Bone marrow (tissue), 2 donors: Measurements from ENCODE around the gene PAN2.
"Not testable (repeated sequence)": the region's sequence is repeated elsewhere in the genome, so short reads cannot be mapped to it uniquely, and the experiment has no call there.

Source experiments
- DNase-seq, 2 donors: peaks; one replicate each; lab custom pipeline; 2025; lab: John Stamatoyannopoulos, UW

Gene PAN2

DNA sequence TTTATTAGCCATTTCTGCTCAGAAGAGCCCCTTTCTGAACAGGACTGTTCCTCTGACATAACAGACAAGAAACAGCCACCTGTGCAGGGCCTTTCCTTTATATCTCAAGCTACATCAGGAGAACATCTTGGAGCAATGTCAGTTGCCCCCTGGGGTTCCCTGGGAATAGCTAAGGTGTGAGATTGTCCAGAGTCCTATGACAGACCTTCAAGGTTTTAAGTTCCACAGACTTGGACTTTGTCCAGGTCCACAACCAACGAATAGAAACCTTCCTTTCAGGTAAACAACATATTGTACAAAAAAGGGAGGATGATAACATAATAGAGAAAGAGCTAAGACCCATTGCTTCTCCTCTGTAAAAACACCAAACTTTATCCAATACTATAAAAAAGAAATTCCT, 7.8 kb upstream of the PAN2 start:
- DNase-seq: no peak

DNA sequence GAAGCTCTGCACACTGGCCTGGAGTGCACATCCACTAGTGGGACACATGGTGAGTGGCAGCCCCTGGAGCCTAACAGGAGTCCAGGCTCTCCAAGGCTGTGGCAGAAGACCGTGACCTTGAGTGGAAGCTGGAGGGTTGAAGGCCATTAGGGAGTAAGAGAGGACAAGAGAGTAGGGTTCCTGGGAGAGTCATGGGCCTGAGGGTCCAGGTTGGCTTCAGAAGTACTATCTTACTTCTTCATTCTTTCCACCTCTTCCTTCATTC, 5.3 kb upstream of the PAN2 start:
- no peak for DNase-seq

DNA sequence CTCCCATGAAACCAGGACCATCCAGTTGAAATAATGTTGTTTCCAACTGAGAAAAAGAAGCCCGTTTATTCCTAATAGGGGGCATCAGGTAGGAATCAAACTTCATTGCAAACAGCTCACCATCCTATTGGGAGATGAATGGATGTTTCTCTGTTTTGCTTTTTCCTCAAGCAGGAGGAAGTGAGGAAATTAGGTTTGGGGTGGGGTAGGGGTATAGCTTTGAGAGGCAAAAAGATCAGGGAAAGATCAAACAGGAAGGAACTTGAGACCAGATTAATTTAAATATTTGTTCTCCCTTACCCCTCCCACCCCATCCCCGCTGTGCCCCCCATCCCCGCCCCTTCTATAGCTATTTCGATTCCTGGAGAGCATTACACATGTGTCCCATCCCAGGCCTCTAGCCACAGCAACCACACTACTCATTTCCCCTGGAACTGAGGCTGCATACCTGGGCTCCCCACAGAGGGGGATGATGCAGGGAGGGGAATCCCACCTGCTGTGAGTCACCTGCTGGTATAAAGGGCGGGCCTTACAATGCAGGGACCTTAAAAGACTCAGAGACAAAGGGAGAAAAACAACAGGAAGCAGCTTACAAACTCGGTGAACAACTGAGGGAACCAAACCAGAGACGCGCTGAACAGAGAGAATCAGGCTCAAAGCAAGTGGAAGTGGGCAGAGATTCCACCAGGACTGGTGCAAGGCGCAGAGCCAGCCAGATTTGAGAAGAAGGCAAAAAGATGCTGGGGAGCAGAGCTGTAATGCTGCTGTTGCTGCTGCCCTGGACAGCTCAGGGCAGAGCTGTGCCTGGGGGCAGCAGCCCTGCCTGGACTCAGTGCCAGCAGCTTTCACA, 4.7 kb upstream of the PAN2 start, which contains the start of gene IL23A:
TSS of gene IL23A (plus strand) at position 577 of the 850 bp plus-strand sequence. CDS start at position 738, 161 bp downstream.
- peak in 1 of 2 donors; percentile 1 for DNase-seq

DNA sequence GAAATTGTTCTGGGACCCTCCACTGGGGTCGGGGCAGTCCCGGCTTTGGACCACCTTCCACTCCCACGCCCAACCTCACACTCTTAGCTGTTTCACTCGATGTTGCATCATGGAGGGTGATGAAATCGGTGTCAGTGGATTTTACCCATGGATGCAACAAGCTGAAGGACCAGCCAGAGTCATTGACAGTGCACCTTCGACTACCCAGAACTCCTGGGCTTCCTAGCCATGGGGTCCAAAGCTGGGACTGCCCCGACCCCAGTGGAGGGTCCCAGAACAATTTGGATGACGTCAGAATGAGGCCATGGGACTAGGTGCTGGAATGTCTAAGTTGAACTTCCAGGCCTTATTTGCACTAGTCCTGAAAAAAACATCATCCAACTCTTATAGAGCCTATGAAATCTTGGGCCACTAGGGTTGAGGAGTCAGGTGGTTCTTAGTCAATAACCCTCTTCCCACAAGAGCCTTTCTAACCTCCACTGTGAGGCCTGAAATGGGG, 4.0 kb upstream of the PAN2 start:
- peak in 1 of 2 donors; percentile 9 for DNase-seq

DNA sequence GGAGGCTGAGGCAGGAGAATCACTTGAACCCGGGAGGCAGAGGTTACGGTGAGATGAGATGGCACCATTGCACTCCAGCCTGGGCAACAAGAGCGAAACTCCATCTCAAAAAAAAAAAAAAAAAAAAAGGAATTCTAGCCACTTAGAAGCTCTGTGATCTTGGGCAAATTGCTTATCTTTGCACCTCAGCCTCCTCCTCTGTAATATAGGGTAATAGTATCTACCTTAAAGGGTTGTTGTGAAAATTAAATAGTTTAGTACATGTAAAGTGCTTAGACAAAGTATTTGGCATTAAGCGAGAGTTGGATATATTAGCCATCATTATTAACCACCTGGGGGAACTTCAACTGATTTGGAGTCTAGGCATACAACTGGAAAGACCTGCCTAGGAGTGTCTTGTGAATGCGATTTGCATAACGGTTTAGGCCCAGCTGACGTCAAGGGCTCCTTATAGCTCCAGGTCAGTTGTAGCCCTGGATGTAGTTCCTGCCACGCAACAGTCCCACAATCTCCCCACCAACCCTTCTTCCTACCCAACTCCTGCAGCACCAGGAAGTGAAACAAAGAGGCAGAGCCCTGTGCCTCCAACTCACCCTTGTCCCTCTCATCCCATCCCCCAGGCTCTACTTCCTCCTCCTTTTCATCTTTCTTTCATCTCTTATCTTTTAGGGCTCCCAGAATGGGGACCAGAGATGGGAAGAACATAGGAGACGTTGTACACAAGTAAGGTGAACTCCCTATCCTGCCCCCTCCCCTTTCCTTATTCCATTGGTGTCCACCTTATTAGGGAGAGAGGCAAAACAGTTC, 2.8 kb upstream of the PAN2 start:
- no peak for DNase-seq

DNA sequence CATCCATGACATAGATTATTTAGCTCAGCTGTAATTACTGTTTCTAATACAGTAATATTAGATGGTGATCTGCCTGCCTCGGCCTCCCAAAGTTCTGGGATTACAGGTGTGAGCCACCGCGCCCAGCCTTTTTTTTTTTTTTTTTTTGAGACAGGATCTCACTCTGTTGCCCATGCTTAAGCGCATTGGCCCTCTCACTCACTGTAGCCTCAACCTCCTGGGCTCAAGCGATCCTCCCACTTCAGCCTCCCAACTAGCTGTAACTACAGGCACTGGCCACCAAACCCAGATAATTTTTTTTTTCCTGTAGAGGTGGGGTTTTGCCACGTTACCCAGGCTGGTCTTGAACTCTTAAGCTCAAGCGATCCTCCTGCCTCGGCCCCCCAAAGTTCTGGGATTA, 1.7 kb upstream of the PAN2 start:
- not testable (repeated sequence) for DNase-seq

DNA sequence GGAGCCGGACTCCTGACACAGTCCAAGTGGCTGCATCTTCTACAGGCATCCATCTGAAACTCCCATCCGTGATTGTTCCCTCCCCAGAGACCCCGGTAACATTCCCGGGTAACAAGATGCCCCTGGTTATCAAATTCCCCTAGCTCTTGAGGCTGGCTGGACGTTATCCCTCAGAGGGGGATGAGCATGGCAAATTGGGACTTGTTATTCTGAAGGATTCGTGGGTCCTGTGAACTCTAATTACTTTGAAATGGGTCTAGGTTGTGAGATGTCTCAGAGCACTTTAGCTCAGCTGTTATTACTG, 642 bp upstream of the PAN2 start:
- DNase-seq: no peak

DNA sequence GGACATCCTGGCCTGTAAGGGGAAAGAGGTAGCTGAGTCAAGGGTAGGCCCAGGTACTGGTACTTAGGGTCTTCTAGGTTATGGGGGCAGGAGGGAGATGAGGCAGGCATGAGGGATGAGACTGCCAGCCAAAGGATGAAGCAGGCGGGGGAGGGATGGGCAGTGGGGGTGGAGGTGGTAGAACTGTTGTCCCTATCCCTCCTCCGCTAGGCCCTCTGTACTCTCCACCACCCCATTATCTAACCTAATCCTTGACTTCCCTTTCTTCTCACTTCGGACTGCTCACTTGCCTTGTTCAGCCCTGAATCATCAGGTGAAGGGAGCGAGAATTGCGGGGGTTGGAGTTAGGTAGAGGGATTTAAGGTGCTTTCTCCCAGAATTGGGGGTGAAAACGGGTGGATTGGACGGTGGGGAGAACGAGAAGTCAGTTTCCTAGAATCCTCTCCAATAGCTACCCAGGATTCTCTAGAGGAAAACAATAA, 562 bp downstream of the PAN2 start:
- peak in 1 of 2 donors; percentile 68 for DNase-seq

DNA sequence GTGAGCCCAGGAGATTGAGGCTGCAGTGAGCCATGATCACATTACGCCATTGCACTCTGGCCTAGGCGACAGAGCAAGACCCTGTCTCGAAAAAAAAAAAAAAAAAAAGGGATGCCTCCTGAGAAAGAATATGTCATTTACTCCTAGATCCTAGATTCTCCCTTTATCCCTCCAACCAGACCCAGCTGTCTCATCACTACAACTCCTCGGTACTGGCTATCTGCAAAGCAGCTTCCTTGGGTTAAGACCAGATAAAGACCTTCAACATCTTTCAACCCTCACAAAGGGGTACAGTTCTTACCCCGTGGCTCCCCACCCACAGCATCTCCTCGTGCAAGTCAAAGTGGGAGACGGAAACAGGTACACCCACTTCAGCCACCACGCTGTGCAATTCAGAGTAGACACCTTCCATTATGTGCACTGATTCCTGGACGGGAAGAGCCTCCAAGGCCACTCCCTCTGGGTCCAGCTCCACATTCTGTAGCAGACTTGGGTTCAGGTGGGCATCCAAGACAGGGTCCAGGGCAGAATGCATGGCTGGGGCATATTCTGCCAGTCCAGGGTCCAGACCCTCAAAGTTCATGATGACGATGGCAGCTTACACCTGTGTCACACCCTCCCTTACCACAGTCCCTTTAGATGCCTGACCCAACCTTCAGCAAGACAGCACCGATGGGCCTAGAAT, 1.1 kb downstream of the PAN2 start:
- no peak for DNase-seq

DNA sequence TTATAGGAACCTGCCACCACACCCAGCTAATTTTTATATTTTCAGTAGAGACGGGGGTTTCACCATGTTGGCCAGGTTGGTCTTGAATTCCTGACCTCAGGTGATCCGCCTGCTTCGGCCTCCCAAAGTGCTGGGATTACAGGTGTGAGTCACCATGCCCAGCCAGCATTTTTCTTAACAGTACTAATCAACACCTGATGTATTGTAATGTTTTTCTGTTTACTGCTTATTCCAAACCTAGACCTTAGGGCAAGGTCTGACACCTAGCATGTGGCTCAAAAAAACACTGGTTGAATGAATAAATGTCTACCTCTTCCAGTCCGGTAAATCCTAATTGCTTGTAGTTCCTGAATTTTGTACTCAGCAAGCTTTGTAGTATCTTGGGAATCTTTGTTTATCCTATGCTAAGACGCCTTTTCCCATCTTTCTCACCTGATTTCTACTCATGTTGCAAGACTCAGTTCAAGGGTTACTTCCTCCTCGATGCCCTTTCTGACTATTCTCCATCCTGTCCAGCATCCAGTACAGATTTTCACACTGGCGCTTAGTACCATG, 2.8 kb downstream of the PAN2 start:
- DNase-seq: no peak

DNA sequence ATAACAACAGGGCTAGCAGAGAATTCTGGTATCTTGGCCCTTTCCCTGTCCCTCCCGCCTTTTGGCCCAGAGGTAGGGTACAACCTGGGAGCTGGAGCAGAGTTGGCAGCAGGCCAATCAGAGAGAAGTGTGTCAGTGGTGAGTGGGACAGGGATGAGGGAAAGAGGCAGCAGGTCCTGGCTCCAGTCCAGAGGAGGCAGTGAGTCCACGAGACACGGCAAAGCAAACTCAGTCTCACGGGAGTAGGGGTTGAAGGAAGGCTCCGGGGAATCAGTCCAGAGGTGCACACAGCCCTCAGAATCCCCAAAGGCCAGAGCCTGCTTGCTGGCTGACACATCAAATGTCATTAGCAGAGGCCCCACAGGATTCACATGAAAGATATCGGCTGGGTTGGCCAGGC, 7.3 kb downstream of the PAN2 start:
- no peak for DNase-seq

DNA sequence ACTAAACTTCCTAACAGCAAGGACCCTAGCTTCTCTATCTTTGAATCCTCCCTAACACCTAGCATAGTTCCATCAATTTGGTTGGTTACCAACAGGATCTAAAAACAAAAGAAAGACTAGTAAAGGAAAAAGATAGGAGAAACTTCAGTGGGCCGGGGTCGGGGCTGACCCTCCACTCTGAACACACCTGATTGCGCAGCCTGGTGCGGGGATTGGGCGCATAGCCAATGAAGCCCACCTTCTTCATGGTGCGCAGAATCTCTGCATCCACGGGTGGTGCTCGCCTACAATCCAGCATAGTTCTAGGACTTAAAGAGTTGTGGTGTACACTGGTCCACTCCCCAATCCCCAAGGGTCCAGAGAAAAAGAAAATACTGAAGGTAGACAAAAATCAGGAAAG, 7.7 kb downstream of the PAN2 start:
- no peak for DNase-seq

DNA sequence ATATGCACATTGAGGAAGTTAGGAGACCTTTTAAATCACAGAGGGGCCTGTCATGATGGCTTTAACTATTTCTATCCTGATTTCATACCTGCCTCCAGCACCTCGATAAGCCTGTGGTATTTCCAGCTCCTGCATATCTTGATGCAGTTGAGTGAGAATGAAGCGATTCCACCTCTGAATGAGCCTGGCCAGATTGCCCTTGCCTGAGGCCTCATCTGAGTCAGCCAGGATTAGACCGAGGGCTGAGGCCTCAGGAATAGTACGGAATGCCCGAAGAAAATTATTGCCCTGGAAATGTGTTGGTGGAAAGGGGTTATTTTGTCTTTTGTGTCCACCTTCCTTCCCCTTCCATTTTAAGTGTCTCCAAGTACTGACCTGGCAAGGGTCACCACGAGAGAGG, 9.6 kb downstream of the PAN2 start:
- no peak for DNase-seq

DNA sequence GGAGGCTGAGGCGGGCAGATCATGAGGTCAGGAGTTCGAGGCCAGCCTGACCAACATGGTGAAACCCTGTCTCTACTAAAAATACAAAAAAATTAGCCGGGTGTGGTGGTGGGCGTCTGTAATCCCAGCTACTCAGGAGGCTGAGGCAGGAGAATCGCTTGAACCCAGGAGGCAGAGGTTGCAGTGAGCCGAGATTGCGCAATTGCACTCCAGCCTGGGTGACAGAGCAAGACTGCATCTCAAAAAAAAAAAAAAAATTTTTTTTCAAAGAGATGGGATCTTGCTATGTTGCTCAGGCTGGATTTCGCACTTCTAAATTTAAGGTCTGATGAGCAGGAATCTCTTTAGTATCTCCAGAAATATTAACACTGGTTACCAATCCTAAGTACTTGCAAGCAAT, 12.2 kb downstream of the PAN2 start:
- DNase-seq: not testable (repeated sequence)

DNA sequence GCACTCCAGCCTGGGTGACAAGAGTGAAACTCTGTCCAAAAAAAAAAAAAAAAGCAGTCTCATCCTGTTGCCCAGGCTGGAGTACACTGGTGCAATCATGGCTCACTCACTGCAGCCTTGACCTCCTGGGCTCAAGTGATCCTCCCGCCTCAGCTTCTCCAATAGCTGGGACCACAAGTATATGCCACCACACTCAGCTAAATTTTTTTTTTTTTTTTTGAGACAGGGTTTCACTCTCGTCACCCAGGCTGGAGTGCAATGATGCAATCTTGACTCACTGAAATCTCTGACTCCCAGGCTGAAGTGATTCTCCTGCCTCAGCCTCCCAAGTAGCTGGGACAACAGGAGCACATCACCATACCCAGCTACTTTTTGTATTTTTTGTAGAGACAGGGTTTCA, 12.8 kb downstream of the PAN2 start:
- DNase-seq: peak in 1 of 2 donors; percentile 6

DNA sequence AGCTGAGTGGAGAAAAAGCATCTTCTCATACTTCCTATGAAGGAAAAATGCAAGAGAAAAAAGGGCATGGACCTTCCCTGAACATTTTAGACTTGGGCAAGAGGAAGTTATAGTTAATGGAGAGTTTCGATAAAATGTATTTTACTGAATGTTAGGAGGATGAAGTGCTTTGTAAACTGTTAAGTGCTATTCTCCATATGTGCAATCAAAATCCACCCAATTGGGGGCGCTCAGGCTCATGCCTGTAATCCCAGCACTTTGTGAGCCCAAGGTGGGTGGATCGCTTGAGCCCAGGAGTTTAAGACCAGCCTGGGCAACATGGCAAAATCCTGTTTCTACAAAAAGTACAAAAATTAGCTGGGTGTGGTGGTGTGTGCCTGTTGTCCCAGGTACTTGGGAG, 16.1 kb downstream of the PAN2 start:
- no peak for DNase-seq

DNA sequence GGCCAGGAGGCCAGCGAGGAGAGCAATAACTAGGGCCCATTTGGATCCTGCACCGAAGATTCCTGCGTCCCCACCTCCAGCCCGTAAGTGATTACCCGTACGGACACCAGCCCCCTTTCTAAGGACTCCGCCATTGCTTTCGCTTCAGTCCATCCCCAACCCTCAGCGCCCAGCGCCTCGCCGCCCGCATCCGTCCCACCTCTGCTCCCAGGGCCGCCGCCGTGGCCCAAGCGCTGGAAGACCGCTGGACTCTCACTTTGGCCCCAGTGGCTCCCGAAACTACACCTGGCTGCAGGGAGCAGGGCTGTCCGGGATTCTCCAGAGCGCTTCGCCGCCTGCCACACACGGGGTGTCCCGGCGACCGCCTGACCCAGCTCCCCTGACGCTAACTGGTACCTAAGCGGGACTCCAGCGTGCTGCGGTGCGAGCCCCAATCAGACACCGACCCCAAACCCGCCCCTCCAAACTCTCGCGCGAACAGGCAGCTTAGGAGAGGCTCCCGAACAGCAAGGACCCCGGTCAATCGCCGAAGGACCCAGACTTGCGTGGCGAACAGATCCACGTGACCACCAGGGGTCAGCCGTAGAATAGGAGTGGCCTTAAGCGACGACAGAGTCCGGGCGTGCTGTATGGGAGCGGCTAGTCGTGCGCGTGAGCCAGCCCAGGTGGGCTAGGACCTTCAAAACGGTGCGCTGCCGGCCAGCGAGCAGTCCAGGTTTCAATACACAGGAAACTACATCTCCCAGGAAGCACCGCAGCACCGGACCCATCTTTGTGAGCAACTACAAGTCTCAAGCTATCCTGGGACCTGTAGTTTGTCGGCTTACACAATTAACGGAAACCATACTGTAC, 18.0 kb downstream of the PAN2 start, which contains the start of gene CNPY2:
TSS of gene CNPY2 (minus strand) at position 367 of the 852 bp plus-strand sequence. CDS start 771 bp downstream, outside the sequence.
- DNase-seq: peak; percentile 89 to 91

DNA sequence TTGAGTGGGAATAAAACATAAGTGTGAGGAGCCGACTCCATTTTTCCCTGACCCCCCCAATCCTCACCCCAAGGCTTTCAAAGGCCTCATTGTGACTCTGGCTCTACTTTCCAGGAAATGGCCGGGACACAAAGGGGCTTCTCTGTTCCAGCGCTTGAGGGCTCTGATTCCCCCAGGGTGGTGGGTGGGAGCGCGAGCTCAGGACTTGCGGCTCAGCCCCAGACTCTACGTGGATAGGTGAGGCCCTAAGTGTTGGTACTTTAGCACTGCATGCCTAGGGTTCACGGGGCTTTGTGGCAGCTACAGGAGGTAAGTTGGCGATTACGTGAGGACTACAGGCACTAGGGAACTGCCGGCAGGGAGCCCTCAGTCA, 18.6 kb downstream of the PAN2 start:
- peak in 1 of 2 donors; percentile 33 for DNase-seq

DNA sequence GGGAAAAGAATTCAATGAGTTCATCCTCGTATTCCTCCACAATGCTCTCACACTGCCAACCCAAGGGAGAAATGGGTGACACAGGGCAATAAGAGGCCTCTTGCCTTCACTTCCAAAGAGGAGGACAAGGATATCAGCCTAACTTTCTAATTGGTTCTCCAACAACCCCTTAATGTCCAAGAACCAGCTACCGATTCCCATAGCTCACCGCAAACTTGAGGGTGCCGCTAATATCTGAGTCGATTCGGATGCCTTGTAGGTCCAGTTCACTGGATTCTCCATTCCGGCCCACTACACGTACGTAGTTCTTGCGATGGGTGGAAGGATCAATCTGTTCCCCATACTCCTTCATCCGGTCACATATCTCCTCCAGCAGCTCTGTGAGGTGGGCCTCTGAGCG, 22.8 kb downstream of the PAN2 start:
- no peak for DNase-seq

DNA sequence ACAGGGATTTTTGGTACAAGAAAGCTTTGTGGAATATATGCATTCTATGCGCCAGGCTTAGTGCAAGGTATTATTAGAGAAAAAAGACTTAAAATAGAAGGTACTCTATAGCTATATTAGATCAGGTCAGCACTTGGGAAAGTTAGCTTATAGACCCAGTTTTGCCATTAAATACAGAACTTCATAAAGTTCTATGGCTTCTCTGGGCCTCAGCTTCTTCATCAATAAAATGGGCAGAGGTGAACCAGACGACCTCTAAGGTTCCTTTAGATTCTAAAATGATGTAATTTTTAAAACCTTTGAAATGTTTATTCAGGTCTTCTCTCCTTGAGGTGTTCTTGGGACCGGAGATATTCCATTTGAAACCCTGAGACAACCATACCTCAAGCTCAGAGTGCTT, 25.1 kb downstream of the PAN2 start:
- DNase-seq: no peak

DNA sequence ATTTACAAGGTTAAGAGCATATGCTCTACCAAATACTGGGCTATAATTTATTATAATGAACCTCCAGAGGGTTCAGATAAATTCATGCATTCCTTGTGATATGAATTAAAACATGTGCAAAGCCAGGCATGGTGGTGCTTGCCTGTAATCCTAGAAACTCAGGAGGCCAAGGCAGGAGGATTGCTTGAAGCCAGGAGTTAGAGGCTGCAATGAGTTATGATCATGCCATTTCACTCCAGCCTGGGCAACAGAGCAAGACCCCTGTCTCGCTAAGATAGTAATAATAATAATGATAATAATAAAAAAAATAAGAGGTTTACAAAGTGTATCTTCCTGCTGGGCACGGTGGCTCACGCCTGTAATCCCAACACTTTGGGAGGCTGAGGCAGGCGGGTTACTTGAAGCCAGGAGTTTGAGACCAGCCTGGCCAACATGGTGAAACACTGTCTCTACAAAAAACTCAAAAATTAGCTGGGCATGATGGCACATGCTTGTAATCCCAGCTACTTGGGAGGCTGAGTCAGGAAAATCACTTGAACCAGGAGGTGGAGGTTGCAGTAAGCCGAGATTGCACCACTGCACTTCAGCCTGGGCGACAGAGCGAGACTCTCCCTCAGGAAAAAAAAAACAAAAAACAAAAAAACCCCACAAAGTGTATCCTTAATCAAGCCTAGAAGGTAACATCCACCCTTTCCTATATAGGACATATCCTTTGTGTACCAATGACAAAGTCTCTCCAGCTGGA, 26.4 kb downstream of the PAN2 start:
- no peak for DNase-seq
